ENCODE measurements around the gene UPP1. TPM values are rescaled to one million over a fixed set of nuclear protein-coding genes. Genes with fewer than 3 reads are reported as not detected.
"Not testable (repeated sequence)": the region's sequence is repeated elsewhere in the genome, so short reads cannot be mapped to it uniquely, and the experiment has no call there.

UPP1 gene
- total and polyA plus RNA-seq, 4 experiments from 2014 or later, result 52.7 to 123 (median 80.7) TPM

- intact Hi-C loops (cut with micrococcal nuclease), result no loop called here
- Histone ChIP-seq H3K4me1 (ENCODE audit: insufficient read depth, low read length) (no peaks in the 10 kb centered on the region), H3K36me3 (ENCODE audit: insufficient read depth, low read length) (no peaks in the 10 kb centered on the region), H3K27me3 (ENCODE audit: insufficient read depth, low read length) (no peaks in the 10 kb centered on the region), H3K27ac (ENCODE audit: low read depth, low read length) (no peak overlapping the region), H3K9me3 (ENCODE audit: control insufficient read depth in 1 of 2, low read length in 2 of 2) (no peaks in the 10 kb centered on the region), H3K4me3 (ENCODE audit: low read length in 2 of 2) (no peak overlapping the region)
- ChIA-PET POLR2A (ENCODE audit: partially characterized antibody) (no interaction called here), CTCF (ENCODE audit: partially characterized antibody) (no interaction called here)
- Mint-ChIP-seq H3K27ac (no peak overlapping the region), H3K36me3 (peaks cover 0 to 12% of the 10 kb centered on the region in 2 donors), H3K27me3 (peaks cover 6 to 7% of the 10 kb centered on the region in 2 donors), H3K4me1 (peaks cover 0 to 1% (median 0%) of the 10 kb centered on the region in 4 donors), H3K9me3 (peaks cover 2 to 14% (median 6%) of the 10 kb centered on the region in 8 donors), H3K4me3 (no peak overlapping the region)
- no peak for DNase-seq
Measured at GRCh38 chr7:48063985-48064384, 25.1 kb upstream of the UPP1 start.

- CTCF ChIA-PET (ENCODE audit: partially characterized antibody), result no interaction called here
- Histone ChIP-seq H3K27ac (ENCODE audit: low read depth, low read length) (no peak overlapping the region), H3K36me3 (ENCODE audit: insufficient read depth, low read length) (no peaks in the 10 kb centered on the region), H3K4me3 (ENCODE audit: low read length in 2 of 2) (no peak overlapping the region), H3K27me3 (ENCODE audit: insufficient read depth, low read length) (no peaks in the 10 kb centered on the region), H3K9me3 (ENCODE audit: control insufficient read depth in 1 of 2, low read length in 2 of 2) (no peaks in the 10 kb centered on the region), H3K4me1 (ENCODE audit: insufficient read depth, low read length) (no peaks in the 10 kb centered on the region)
- Mint-ChIP-seq H3K27ac (no peak overlapping the region), H3K9me3 (peaks cover 3 to 19% (median 8%) of the 10 kb centered on the region in 8 donors), H3K36me3 (peaks cover 0 to 15% of the 10 kb centered on the region in 2 donors), H3K4me1 (no peaks in the 10 kb centered on the region), H3K4me3 (no peak overlapping the region), H3K27me3 (peaks cover 3 to 6% of the 10 kb centered on the region in 2 donors)
- POLR2A ChIA-PET (ENCODE audit: partially characterized antibody), result no interaction called here
- no peak for DNase-seq
- intact Hi-C loops (cut with micrococcal nuclease), result no loop called here
Measured at GRCh38 chr7:48067475-48067874, 21.6 kb upstream of the UPP1 start.

GRCh38 chr7:48074204-48074654 lies 14.8 kb upstream of the UPP1 start:
- intact Hi-C loops (cut with micrococcal nuclease), result no loop called here
- POLR2A ChIA-PET (ENCODE audit: partially characterized antibody), result no interaction called here
- no peaks in the 10 kb centered on the region for H3K27me3 Mint-ChIP-seq
- no peak for DNase-seq
- peaks cover 0 to 3% of the 10 kb centered on the region in 2 donors for H3K36me3 Mint-ChIP-seq
- no peaks in the 10 kb centered on the region for H3K9me3 ChIP-seq (ENCODE audit: control insufficient read depth in 1 of 2, low read length in 2 of 2)
- no peak overlapping the region for H3K27ac Mint-ChIP-seq
- CTCF ChIA-PET (ENCODE audit: partially characterized antibody), result no interaction called here
- no peak overlapping the region for H3K4me3 Mint-ChIP-seq
- H3K4me1 ChIP-seq (ENCODE audit: insufficient read depth, low read length), result no peaks in the 10 kb centered on the region
- no peaks in the 10 kb centered on the region for H3K36me3 ChIP-seq (ENCODE audit: insufficient read depth, low read length)
- peaks cover 0 to 5% (median 2%) of the 10 kb centered on the region in 8 donors for H3K9me3 Mint-ChIP-seq
- no peak overlapping the region for H3K4me3 ChIP-seq (ENCODE audit: low read length in 2 of 2)
- no peaks in the 10 kb centered on the region for H3K27me3 ChIP-seq (ENCODE audit: insufficient read depth, low read length)
- H3K27ac ChIP-seq (ENCODE audit: low read depth, low read length), result no peak overlapping the region
- H3K4me1 Mint-ChIP-seq, result peaks cover 0 to 4% (median under 1%) of the 10 kb centered on the region in 4 donors

GRCh38 chr7:48077423-48077822 lies 11.6 kb upstream of the UPP1 start:
- no peaks in the 10 kb centered on the region for H3K27me3 Mint-ChIP-seq
- H3K4me3 ChIP-seq (ENCODE audit: low read length in 2 of 2), result no peak overlapping the region
- no peaks in the 10 kb centered on the region for H3K9me3 Mint-ChIP-seq
- intact Hi-C loops (cut with micrococcal nuclease), result no loop called here
- H3K4me1 Mint-ChIP-seq, result peaks cover under 1 to 4% (median 2%) of the 10 kb centered on the region in 4 donors
- ChIA-PET POLR2A (ENCODE audit: partially characterized antibody) (interaction anchor here (1.0 kb wide), 1 partner anchor 9 kb away, joined by 3 read pairs; no protein-coding TSS in a partner anchor), CTCF (ENCODE audit: partially characterized antibody) (interaction anchor here (1.7 kb wide), 1 partner anchor 86 kb away, joined by 6 read pairs; no protein-coding TSS in a partner anchor)
- no peak for DNase-seq
- no peak overlapping the region for H3K27ac Mint-ChIP-seq
- H3K4me1 ChIP-seq (ENCODE audit: insufficient read depth, low read length), result no peaks in the 10 kb centered on the region
- no peak overlapping the region for H3K4me3 Mint-ChIP-seq
- H3K36me3 Mint-ChIP-seq, result no peaks in the 10 kb centered on the region
- no peaks in the 10 kb centered on the region for H3K9me3 ChIP-seq (ENCODE audit: control insufficient read depth in 1 of 2, low read length in 2 of 2)
- H3K27ac ChIP-seq (ENCODE audit: low read depth, low read length), result no peak overlapping the region
- no peaks in the 10 kb centered on the region for H3K27me3 ChIP-seq (ENCODE audit: insufficient read depth, low read length)
- no peaks in the 10 kb centered on the region for H3K36me3 ChIP-seq (ENCODE audit: insufficient read depth, low read length)

- no peak for DNase-seq
- no peak overlapping the region for H3K27ac Mint-ChIP-seq
- no peaks in the 10 kb centered on the region for H3K9me3 Mint-ChIP-seq
- H3K4me3 Mint-ChIP-seq, result no peak overlapping the region
- Histone ChIP-seq H3K4me1 (ENCODE audit: insufficient read depth, low read length) (peaks cover 10% of the 10 kb centered on the region), H3K4me3 (ENCODE audit: low read length in 2 of 2) (no peak overlapping the region), H3K27me3 (ENCODE audit: insufficient read depth, low read length) (no peaks in the 10 kb centered on the region), H3K9me3 (ENCODE audit: control insufficient read depth in 1 of 2, low read length in 2 of 2) (no peaks in the 10 kb centered on the region), H3K36me3 (ENCODE audit: insufficient read depth, low read length) (no peaks in the 10 kb centered on the region), H3K27ac (ENCODE audit: low read depth, low read length) (no peak overlapping the region)
- H3K27me3 Mint-ChIP-seq, result no peaks in the 10 kb centered on the region
- no peaks in the 10 kb centered on the region for H3K36me3 Mint-ChIP-seq
- ChIA-PET CTCF (ENCODE audit: partially characterized antibody) (interaction anchor here (1.7 kb wide), 1 partner anchor 87 kb away, joined by 6 read pairs; no protein-coding TSS in a partner anchor), POLR2A (ENCODE audit: partially characterized antibody) (interaction anchor here (1.2 kb wide), 1 partner anchor 10 kb away, joined by 4 read pairs; no protein-coding TSS in a partner anchor)
- intact Hi-C loops (cut with micrococcal nuclease), result no loop called here
- peaks cover 11 to 12% (median 12%) of the 10 kb centered on the region in 4 donors for H3K4me1 Mint-ChIP-seq
Measured at GRCh38 chr7:48078470-48078869, 10.6 kb upstream of the UPP1 start.

GRCh38 chr7:48082378-48082777 lies 6.7 kb upstream of the UPP1 start:
- H3K4me1 Mint-ChIP-seq, result peaks cover 41 to 48% (median 45%) of the 10 kb centered on the region in 4 donors

GRCh38 chr7:48083114-48083830 lies 5.8 kb upstream of the UPP1 start:
- POLR2A ChIA-PET (ENCODE audit: partially characterized antibody), result interaction anchor here (0.9 to 4.4 kb wide), 7 partner anchors 13 to 101 kb away, joined by 3 to 24 read pairs (median 5); no protein-coding TSS in a partner anchor
- Histone ChIP-seq H3K27me3 (ENCODE audit: insufficient read depth, low read length) (no peaks in the 10 kb centered on the region), H3K4me3 (ENCODE audit: low read length in 2 of 2) (no peak overlapping the region), H3K4me1 (ENCODE audit: insufficient read depth, low read length) (peaks cover 58% of the 10 kb centered on the region), H3K27ac (ENCODE audit: low read depth, low read length) (no peak overlapping the region), H3K36me3 (ENCODE audit: insufficient read depth, low read length) (no peaks in the 10 kb centered on the region), H3K9me3 (ENCODE audit: control insufficient read depth in 1 of 2, low read length in 2 of 2) (no peaks in the 10 kb centered on the region)
- CTCF ChIA-PET (ENCODE audit: partially characterized antibody), result interaction anchor here (0.7 to 8.8 kb wide), 4 partner anchors 19 to 90 kb away, joined by 3 to 42 read pairs (median 4); no protein-coding TSS in a partner anchor
- intact Hi-C loops (cut with micrococcal nuclease), result loop anchor here (2.0 kb wide), 1 partner anchor 14 kb away; no protein-coding TSS in a partner anchor
- H3K4me3 Mint-ChIP-seq, result peak overlapping the region in 6 of 8 donors; percentile 46 to 78 (median 62)
- DNase-seq, result peak; percentile 24 to 57 (median 39)
- H3K4me1 Mint-ChIP-seq, result peaks cover 46 to 56% (median 51%) of the 10 kb centered on the region in 4 donors
- peak overlapping the region; percentile 19 to 88 (median 64) for H3K27ac Mint-ChIP-seq
- H3K9me3 Mint-ChIP-seq, result no peaks in the 10 kb centered on the region
- H3K36me3 Mint-ChIP-seq, result no peaks in the 10 kb centered on the region
- H3K27me3 Mint-ChIP-seq, result no peaks in the 10 kb centered on the region

More at GRCh38 chr7:48082378-48082777, 6.7 kb upstream of the UPP1 start:
- not testable (repeated sequence) for DNase-seq; H3K27me3 ChIP-seq (ENCODE audit: insufficient read depth, low read length); H3K36me3 Mint-ChIP-seq; H3K9me3 Mint-ChIP-seq; H3K27me3 Mint-ChIP-seq; H3K4me3 ChIP-seq (ENCODE audit: low read length in 2 of 2); H3K27ac ChIP-seq (ENCODE audit: low read depth, low read length); H3K9me3 ChIP-seq (ENCODE audit: control insufficient read depth in 1 of 2, low read length in 2 of 2); H3K36me3 ChIP-seq (ENCODE audit: insufficient read depth, low read length)
- ChIA-PET POLR2A (ENCODE audit: partially characterized antibody) (interaction anchor here (0.8 to 4.4 kb wide), 3 partner anchors 37 to 90 kb away, joined by 3 to 24 read pairs (median 12); no protein-coding TSS in a partner anchor), CTCF (ENCODE audit: partially characterized antibody) (interaction anchor here (1.5 to 8.8 kb wide), 3 partner anchors 20 to 91 kb away, joined by 4 to 42 read pairs (median 4); no protein-coding TSS in a partner anchor)
- intact Hi-C loops (cut with micrococcal nuclease), result loop anchor here (2.0 kb wide), 1 partner anchor 14 kb away; no protein-coding TSS in a partner anchor
- Mint-ChIP-seq H3K27ac (peak overlapping the region in 1 of 7 donors; percentile 42), H3K4me3 (peak overlapping the region in 1 of 8 donors; percentile 43)
- H3K4me1 ChIP-seq (ENCODE audit: insufficient read depth, low read length), result peaks cover 49% of the 10 kb centered on the region
